ENCODE measurements around the gene CDC42BPB. TPM values are rescaled to one million over a fixed set of nuclear protein-coding genes. Genes with fewer than 3 reads are reported as not detected.

The CDC42BPB gene
- total and polyA plus RNA-seq, 2 donors (not counting 1 experiment from before 2014, with no cell fraction given), result 44.8 to 98.3 TPM

- H3K27ac ChIP-seq (ENCODE audit: insufficient read depth, low read length), result no peak overlapping the region
Observed at GRCh38 chr14:103068351-103069073, 11.2 kb upstream of the CDC42BPB start.

GRCh38 chr14:103067231-103067954 is 10.0 kb upstream of the CDC42BPB start:
- Histone ChIP-seq H3K27ac (ENCODE audit: insufficient read depth, low read length) (no peak overlapping the region), H4K20me1 (ENCODE audit: control insufficient read depth, extremely low read depth, insufficient read depth, low read length) (no peaks in the 10 kb centered on the region), H2AFZ (ENCODE audit: low read length) (no peak overlapping the region), H3K4me2 (ENCODE audit: extremely low read depth, insufficient read depth, low read length) (no peak overlapping the region), H3K4me3 (replicated peaks in 1 of 4; ENCODE audit: control extremely low read depth in 1 of 4, insufficient read depth in 1 of 4, low read depth in 3 of 4, low read length in 4 of 4) (no peak overlapping the region), H3K36me3 (ENCODE audit: control insufficient read depth, insufficient read depth, low read length) (no peaks in the 10 kb centered on the region), H3K79me2 (ENCODE audit: control insufficient read depth, insufficient read depth, low read length) (no peaks in the 10 kb centered on the region), H3K9ac (ENCODE audit: insufficient read depth, low read length) (no peak overlapping the region), H3K27me3 (ENCODE audit: control insufficient read depth, insufficient read depth, low read length) (no peaks in the 10 kb centered on the region), H3K9me3 (ENCODE audit: control insufficient read depth, insufficient read depth, low read depth, low read length) (no peaks in the 10 kb centered on the region), H3K4me1 (ENCODE audit: control insufficient read depth, extremely low read depth, insufficient read depth, low read length) (no peaks in the 10 kb centered on the region)
- TF ChIP-seq CTCF (conservative IDR thresholded peaks at IDR 0.05 in 1 of 2, IDR thresholded peaks at IDR 0.05 in 1 of 2; ENCODE audit: low read depth in 1 of 2, low read length in 2 of 2), result no peak
- DNase-seq (ENCODE audit: low read depth in 2 of 2), result peak; percentile 48 to 71

More at GRCh38 chr14:103068351-103069073, 11.2 kb upstream of the CDC42BPB start:
- Histone ChIP-seq H4K20me1 (ENCODE audit: control insufficient read depth, extremely low read depth, insufficient read depth, low read length) (no peaks in the 10 kb centered on the region), H2AFZ (ENCODE audit: low read length) (no peak overlapping the region), H3K36me3 (ENCODE audit: control insufficient read depth, insufficient read depth, low read length) (no peaks in the 10 kb centered on the region), H3K27me3 (ENCODE audit: control insufficient read depth, insufficient read depth, low read length) (no peaks in the 10 kb centered on the region), H3K4me2 (ENCODE audit: extremely low read depth, insufficient read depth, low read length) (no peak overlapping the region), H3K79me2 (ENCODE audit: control insufficient read depth, insufficient read depth, low read length) (no peaks in the 10 kb centered on the region), H3K9me3 (ENCODE audit: control insufficient read depth, insufficient read depth, low read depth, low read length) (no peaks in the 10 kb centered on the region), H3K4me3 (replicated peaks in 1 of 4; ENCODE audit: control extremely low read depth in 1 of 4, insufficient read depth in 1 of 4, low read depth in 3 of 4, low read length in 4 of 4) (no peak overlapping the region), H3K9ac (ENCODE audit: insufficient read depth, low read length) (no peak overlapping the region), H3K4me1 (ENCODE audit: control insufficient read depth, extremely low read depth, insufficient read depth, low read length) (no peaks in the 10 kb centered on the region)
- no peak for TF ChIP-seq CTCF (conservative IDR thresholded peaks at IDR 0.05 in 1 of 2, IDR thresholded peaks at IDR 0.05 in 1 of 2; ENCODE audit: low read depth in 1 of 2, low read length in 2 of 2)
- no peak for TF ChIP-seq EZH2 (IDR thresholded peaks at IDR 0.05; ENCODE audit: low read length, missing control alignments)
- DNase-seq (ENCODE audit: low read depth in 2 of 2), result no peak

GRCh38 chr14:103066399-103066798 is 9.1 kb upstream of the CDC42BPB start:
- Histone ChIP-seq H3K27ac (ENCODE audit: insufficient read depth, low read length) (no peak overlapping the region), H3K4me2 (ENCODE audit: extremely low read depth, insufficient read depth, low read length) (no peak overlapping the region), H3K9me3 (ENCODE audit: control insufficient read depth, insufficient read depth, low read depth, low read length) (no peaks in the 10 kb centered on the region), H3K4me3 (replicated peaks in 1 of 4; ENCODE audit: control extremely low read depth in 1 of 4, insufficient read depth in 1 of 4, low read depth in 3 of 4, low read length in 4 of 4) (no peak overlapping the region), H3K27me3 (ENCODE audit: control insufficient read depth, insufficient read depth, low read length) (no peaks in the 10 kb centered on the region), H3K79me2 (ENCODE audit: control insufficient read depth, insufficient read depth, low read length) (no peaks in the 10 kb centered on the region), H3K36me3 (ENCODE audit: control insufficient read depth, insufficient read depth, low read length) (no peaks in the 10 kb centered on the region), H2AFZ (ENCODE audit: low read length) (no peak overlapping the region), H3K4me1 (ENCODE audit: control insufficient read depth, extremely low read depth, insufficient read depth, low read length) (no peaks in the 10 kb centered on the region), H4K20me1 (ENCODE audit: control insufficient read depth, extremely low read depth, insufficient read depth, low read length) (no peaks in the 10 kb centered on the region), H3K9ac (ENCODE audit: insufficient read depth, low read length) (no peak overlapping the region)
- no peak for DNase-seq (ENCODE audit: low read depth in 2 of 2)
- TF ChIP-seq CTCF (conservative IDR thresholded peaks at IDR 0.05 in 1 of 2, IDR thresholded peaks at IDR 0.05 in 1 of 2; ENCODE audit: low read depth in 1 of 2, low read length in 2 of 2) (no peak), EZH2 (IDR thresholded peaks at IDR 0.05; ENCODE audit: low read length, missing control alignments) (no peak)

All from fibroblast of lung (primary cell).